SK-N-DZ (cell line): ENCODE results near the gene OCRL.

Experiments
- DNase-seq: peaks from one replicate; pipeline ENCODE4 v3.0.0-alpha.2; 2015; ENCODE audit warnings: low spot score
- small RNA-seq, 2 experiments: library from RNA; depleted of rRNA; stranded (forward); fragments of <200 nt; gene quantifications; one replicate each; pipeline ENCODE3, GENCODE V24; 2014

OCRL gene

GRCh38 chrX:129634541-129634940 lies 94.5 kb downstream of the OCRL start:
- DNase-seq = peak; percentile 42

GRCh38 chrX:129636175-129636681 lies 96.2 kb downstream of the OCRL start:
- no peak for DNase-seq

GRCh38 chrX:129637217-129638109 lies 97.4 kb downstream of the OCRL start:
- peak; percentile 54 for DNase-seq

- DNase-seq = no peak
Observed at GRCh38 chrX:129638917-129639316, 98.9 kb downstream of the OCRL start.

GRCh38 chrX:129640737-129641136 lies 100.7 kb downstream of the OCRL start:
- no peak for DNase-seq

- DNase-seq = no peak
Observed at GRCh38 chrX:129641469-129641868, 101.4 kb downstream of the OCRL start.

GRCh38 chrX:129641941-129642340 lies 101.9 kb downstream of the OCRL start:
- no peak for DNase-seq

Small RNAs within 50 kb of the gene (small RNA-seq; reads per million reads assigned to genes)
- gene RF01169 = 0 reads per million in 2 experiments
